HG03457 (cell line): ENCODE data around the gene MPPED1.

Experiments
- ATAC-seq: cut with Tn5 transposase; IDR thresholded peaks from one replicate; pipeline ENCODE4 v1.9.1; 2021; ENCODE audit warnings: moderate number of reproducible peaks; ENCODE audit not compliant: unreplicated experiment

Gene MPPED1

DNA sequence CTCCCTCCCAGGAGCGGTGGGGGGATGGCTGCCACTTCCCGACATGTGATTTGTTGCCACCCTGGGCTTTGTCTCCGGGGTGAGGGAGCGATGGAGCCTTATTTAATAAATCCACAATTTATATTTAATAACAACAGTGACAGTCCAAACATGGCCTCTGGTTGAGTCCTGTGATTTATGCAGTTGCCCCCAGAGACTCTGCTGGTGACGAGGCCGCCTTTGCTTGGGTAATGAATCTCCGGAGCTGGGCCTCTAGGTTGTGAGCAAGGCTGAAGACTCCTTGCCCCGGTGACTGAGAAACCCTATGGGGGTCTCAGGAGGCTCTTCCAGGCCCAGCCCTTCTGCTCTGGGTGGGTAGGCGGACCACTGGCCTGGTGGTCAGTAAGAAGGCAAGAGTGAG, 16.7 kb downstream of the MPPED1 start:
- ATAC-seq, result no peak

DNA sequence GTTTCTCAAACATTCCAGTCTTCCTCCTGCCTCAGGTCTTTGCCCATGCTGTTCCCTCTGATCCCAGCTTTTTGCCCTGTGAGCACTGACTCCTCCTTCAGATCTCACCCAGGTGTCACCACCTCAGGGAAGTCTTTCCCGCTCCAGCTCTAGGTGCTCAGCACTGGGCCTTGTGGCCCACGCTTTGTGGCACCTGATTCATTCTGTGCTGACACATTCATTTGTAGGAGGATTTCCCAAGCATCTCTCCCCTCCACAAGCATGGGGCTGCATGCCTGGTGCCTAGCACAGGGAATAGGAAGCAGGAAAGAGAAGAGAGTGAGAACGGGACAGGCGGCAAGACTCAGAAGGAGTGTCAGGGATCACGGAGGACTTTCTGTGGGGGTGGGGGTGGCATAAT, 17.6 kb downstream of the MPPED1 start:
- ATAC-seq, result no peak

DNA sequence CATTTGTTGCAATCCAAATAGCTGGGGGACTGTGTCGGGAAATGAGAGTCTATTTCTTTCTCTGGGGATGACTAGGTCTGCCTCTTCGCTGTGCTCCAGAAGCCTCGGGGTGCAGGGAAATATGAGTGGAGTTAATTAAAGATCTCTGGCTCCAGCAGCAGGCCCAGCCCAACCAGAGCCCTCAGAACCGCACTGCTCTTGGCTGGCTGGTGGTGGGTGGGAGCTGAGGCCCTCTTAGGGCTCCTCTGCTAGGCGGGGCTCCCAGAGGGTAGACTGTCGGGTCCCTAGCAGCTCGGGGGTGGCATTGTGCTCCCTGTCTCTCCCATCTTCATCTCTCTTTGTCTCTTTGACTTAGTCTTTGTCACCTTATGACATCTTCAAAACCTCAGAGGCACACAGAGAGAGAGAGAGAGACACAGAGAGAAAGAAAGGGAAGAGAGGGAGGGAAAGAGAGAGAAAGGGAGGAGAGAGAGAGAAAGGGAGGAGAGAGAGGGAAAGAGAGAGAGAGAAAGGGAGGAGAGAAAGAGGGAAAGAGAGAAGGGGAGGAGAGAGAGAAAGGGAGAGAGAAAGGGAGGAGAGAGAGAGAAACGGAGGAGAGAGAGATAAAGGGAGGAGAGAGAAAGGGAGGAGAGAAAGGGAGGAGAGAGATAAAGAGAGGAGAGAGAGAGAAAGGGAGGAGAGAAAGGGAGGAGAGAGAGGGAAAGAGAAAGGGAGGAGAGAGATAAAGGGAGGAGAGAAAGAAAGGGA, 20.2 kb downstream of the MPPED1 start:
- ATAC-seq, result no peak

DNA sequence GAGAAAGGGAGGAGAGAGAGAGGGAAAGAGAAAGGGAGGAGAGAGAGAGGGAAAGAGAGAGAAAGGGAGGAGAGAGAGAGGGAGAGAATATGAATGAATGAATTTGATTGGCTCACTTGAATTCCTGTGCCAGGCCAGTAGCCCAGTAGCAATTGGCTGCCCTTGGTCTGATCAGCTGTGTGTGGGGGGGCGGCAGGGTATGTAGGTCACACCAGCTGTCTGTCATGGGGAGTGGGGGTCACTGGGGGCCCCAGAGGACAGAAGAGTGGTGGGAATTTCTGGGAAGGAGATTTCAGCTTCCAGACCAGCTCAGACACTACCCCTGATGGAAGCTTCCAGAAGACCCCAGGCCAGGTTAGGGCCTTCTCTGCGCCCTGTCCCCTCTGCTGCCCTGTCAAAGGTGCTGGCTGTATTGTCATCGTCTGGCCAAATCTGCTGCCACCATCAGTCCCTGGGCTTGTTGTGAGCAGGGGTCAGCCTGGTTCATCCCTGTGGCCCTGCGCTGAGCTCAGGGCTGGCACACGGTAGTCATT, 21.1 kb downstream of the MPPED1 start:
- no peak for ATAC-seq

DNA sequence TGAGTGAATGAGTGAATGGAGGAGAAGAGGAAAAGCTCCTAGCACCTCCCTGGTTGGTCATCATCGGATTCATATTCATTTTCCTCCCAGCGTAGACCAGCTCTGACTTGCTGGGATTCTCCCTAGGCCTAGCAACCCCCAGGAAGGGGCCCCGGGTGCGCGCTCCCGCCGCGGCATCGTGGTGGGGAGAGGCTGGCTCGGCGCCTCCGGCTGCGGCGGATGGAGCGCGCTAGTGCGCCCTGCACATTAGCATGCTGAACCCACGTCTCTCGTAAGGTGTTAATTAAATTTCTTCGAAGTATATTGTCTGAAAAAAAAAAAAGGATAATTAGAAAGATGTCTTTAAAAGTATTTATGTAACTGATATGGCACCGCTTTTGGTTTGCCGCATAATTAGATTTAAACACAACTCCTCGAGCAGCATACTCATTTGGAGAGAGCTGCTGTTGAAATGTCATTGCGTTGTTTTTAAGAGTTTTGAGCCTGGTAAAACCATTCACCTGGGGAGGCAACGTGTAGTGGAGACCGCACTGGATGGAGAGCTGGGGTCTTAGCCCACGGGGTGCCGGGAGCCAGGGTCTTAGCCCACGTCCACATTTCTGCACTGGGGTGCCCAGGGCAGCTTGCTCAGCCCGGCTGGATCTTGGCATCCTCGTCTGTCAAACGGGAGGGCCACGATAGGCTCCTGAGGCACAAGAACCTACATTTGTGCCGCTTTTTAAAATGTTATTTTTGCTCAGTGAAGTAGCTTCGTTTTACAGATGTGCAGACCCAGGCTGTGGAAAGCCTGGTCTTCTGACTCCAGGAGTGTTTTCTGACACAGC, 21.8 kb downstream of the MPPED1 start:
- no peak for ATAC-seq

DNA sequence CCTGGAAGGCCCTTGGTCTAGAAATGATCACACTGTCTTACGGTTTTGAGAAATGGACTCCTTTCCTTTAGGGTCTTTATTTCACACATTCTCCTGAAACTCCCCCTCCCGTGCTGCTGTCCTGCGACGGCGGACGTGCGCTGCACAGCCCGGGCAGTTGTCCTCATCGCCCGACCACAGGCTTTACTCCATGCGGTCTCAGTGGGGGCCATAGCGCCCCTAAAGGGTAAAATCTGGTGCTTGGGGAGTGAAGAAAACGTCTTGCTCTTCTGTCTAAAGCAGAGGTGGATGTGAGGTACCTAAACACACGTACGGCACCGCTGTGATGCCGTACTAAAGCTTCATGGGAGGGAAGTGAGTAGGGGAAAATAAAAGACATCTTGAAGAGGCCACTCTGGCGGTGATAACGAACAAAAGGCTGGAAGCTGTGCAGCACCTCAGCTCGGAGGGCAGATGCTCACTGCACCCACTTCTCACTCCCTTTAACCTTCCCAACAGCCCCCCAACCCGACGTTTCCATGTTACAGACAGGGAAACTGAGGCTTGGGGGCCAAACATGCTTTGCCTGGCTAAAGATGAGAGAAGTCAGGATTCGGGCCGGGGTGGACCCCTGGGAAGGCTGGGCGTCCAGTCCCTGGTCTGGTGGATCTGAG, 22.6 kb downstream of the MPPED1 start:
- no peak for ATAC-seq

DNA sequence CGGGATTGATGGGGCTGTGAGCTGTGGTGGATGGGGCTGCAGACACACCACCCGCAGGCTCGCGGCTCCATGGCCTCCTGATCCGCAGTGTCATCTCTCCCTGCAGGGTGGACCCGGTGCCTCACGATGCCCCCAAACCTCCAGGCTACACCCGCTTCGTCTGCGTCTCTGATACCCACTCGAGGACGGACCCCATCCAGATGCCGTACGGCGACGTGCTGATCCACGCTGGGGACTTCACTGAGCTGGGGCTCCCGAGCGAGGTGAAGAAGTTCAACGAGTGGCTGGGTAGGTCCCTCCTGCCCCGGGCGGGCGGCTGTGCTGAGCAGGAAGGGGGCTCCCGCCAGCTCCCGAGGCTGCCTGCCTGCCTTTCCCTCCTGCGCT, 23.1 kb downstream of the MPPED1 start:
- no peak for ATAC-seq

DNA sequence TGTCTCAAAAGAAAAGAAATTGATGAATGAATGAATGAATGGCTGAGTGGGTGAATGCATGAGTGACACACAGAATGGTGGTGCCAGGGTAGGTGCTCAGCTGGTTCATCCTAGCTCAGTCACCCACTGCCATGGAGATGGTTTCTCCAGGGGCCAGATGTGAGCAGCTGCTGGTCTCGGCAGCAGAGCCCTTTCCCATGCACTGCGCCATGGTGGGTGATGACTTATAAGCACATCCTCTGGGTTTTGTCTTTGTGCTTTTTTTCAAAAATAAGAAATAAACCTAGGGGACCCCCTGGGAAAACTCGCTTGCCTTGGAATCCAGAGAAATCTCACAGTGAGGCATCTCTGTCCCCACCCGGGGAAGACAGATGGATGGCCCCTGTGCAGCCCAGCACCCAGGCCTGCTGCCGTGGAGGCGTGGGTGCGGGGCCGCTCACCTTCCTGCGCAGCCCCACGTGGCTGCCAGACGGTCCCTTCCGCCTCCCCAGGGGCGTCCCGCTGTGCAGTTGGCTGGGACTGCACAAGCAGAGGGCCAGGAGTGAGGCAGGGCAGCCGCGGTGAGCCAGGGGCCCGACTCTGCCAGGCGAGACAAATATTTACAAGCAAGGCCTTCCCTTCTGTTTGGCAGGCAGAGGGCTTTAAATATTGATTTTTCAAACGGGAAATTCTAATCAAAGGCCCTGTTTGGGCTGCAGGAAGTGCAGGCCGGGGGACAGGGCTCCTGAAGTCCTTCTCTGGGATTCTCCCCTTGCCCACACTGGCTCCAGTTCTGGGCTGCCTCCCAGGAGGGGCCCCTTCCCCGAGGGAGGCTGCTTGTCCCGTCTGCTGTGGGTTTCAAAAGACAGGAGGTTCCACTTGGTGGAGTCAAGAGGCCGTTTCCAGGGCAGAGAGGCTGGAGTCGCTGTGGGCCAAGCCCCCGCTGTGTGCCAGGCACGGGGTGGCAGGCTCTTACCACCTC, 24.3 kb downstream of the MPPED1 start:
- ATAC-seq, result no peak

DNA sequence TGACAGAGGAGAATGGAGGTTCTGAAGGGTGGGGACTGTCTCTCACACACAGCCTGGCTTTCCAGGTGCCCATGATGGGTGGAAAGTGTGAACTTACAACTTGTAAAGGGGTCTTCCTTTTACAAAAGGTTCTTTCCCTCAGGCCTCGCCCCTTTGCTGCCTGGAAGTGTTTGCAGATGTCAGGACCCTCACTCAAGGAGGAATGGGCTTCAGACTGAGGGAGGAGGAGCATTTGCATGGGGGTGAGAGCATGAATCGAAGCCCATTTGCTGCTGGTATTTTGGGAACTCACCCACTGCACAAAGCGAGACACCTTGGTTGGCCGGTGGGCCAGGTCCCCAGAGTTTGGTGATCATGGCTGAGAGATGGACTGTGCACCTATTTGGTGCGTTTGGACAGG, 25.1 kb downstream of the MPPED1 start:
- no peak for ATAC-seq

DNA sequence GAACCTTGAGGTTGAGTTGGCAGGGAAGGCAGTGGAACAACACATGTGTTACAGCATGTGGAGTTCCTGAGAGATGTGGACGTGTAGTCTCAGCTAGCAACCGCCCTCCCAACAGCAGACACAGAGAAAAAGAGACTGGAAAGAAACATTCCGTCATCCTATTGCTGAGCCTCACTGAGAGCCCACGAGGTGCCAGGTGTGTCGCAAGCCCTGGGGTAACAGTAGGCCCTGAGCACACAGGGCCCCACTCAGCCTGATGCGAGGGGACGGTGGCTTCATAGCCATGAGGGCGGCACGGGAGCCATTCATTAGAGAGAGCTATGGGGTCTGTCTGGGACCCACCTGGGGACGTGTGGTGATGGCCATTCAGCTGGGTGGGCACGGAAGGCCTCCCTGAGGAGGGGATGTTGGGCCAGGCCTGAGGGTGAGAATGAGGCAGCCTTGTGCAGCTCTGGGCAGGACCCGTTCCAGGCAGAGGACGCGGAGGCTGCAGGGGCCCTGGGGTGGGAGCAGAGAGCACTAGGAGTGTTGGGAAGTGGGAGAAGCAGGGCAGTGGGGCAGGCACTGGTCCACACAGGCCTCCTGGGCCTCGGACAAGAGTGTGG, 26.2 kb downstream of the MPPED1 start:
- no peak for ATAC-seq

DNA sequence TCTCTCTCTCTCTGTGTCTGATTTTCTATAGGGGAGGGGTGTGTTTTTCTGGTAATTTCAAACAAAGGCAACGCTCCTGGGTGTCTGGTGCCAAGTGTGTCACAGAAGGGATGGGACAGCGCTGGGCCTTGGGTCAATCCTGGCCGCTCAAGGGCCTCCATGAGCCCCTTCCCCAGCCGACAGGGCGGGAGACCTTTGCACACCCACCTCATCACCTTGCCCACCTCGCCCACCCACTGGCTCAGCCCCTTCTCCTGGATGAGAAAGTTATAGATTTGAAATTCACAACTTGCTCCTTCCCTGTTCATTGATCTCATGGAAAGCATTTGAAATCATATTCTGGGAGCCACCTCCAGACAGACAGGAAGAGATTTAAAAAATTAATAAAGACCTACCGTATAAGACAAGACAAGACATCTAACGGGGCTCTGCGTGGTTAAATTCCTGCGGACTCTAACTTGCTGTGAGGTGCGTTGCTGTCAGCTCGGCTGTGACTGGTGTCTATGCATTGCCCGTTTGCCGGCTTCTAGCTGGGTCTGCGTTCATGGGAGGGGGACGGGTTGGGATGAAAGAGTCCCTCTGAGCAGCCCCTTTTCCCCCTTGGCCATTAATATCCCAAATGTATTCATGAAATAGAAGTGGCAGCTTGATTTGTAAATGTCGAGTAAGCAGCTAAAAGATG, 27.0 kb downstream of the MPPED1 start:
- ATAC-seq, result no peak

DNA sequence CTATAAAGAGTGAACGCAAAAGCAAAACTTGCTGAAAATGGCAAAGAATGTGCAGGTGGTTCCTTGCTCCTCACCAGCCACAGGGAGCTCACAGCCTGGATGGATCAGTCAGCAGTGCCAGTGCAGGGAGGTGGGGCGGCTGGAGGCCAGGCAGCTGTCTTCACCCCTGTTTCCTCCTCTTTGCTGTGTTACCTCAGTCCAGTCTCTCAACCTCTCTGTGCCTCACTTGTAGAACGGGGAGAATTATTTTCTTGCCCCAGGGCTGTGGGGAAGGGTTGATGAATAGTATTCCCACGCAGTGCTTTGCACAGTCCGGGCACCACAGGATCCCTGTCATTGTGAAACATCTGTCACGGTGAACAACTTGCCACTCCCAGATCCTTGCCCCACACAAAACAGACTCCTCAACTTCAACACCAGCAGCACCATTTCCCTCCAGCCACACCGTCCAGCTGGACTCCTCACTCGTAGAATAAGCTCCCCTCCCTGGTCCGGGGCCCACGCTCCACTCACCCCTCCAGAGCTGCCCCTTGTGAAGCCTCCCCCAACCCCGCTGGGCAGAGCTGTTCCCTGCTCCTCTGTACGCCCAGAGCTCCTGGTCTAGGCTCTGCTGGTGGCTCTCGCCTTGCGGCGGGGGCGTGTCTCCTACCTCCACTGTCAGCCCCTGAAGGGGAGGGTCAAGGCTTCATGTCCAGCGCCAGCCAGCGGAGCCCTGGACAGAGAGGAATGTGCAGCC, 27.7 kb downstream of the MPPED1 start:
- ATAC-seq, result no peak

DNA sequence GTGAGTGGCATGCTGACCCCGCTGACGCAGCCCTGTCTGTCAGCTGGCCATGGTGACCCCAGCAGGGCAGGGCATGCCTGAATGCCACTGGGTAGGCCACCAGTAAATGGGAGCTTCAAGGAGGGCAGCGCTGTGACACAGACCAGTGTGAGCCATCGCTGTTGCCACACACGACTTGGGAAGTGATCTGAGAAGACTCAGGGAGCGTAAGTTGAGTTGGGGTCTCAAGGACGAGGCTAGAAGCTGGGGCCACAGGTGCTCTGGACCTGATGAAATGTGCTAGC, 28.2 kb downstream of the MPPED1 start:
- no peak for ATAC-seq

DNA sequence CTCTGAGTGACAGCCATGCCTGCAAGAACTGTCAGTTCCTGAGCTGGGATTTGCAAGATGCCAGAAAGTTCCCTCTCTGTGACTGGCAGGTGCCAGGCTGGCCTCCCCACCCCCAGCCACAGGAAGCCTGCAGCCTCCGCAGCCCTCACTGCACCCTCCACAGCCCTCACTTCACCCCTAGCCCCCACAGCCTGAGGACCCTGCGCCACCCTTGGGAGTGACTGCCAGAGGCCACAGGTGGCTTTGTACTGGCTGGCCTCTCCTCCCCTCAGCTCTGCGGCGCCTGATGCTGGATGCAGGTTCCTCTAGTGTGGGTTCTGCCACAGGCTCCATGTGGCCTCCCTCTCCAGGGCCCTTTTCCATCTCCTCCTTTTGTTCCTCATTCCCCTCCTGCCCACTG, 28.7 kb downstream of the MPPED1 start:
- no peak for ATAC-seq

DNA sequence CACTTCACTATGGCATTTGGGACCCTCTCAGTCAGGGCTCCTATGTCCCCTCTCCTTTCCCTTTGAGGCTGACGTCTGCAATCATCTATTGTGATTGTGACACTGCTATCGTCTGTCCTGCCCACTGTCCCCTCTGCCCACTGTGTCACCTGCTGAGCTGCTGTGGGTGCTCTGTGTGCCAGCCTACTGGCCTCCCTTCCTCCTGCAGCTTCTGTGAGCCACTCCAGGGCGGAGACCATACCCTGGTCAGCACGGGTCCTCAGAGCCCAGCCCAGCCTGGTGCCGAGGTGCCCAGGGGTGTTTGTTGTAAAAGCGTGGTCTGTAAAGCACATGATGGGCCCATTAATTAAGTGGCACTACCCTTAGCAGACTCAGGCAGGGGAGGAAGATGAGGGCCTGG, 29.4 kb downstream of the MPPED1 start:
- no peak for ATAC-seq

DNA sequence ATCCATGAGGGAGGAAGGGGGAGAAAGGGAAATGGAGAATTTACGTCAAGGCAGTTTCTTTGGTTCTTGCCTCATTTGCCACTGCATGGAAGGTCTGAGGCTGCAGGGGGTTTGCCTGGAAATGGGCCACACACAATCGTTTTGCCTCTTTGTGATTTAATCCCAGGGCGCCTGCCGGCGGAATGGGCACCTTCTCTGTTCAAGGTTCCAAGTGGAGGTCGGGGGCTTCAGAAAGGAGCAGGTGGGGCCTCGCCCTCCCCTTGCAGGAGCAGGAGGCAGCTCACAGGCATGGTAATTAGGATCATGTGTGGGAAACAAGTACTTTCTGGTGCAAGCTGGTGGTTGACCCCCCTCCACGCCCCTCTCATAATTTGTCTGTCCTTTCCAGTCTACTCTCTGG, 29.9 kb downstream of the MPPED1 start:
- no peak for ATAC-seq

DNA sequence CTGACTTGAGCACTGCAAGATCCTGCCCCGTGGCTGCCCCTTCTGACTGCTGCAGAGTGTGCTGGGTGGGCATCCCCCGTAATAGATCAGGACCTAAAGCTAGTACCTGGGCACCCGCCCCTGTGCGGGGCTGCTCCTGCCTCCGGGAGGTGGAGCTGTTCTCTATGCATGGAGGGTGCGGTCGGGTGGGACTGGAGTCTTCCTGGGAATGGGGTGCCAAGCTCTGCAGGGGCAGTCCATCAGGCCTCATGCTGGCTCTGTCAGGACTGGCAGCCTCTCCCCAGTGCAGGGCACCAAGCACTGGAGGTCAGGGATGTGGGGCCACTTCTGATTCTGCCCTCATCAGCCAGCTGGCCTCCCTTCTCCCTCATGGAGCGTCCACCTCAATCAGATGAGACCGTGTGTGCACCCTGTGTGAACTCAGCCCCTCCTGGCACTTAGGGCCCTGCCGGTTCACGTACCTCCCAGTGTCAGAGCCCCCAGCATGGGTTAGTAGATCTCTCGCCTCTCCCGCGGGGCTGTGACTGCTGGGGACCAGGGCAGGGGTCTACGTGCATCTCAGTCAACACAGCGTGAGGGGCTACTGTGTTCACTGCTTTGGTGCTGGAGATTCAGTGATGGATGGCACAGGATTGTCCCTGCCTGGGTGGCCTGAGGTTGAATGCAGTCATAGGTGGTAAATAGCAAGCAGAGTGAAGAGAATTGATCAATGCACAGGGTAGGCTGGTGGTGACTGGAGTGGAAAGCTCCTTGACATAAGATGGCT, 30.8 kb downstream of the MPPED1 start:
- ATAC-seq, result no peak

DNA sequence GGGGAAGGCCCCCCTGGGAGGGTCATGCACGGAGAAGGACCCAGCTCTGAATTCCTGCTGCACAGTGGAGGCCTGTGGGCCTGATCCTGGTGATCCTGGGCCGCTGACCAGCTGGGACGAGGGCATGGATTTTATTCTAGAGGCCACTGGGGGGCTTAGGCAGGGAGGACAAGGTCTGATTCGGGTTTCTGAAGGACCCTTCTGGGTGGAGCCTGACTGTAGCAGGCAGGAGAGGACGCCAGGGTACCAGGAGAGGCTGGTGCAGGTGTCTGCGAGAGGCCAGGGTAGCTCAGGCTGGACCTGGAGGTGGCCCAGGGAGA, 31.3 kb downstream of the MPPED1 start:
- no peak for ATAC-seq
